ENCODE measurements around the gene PACRG. TPM values are rescaled to one million over a fixed set of nuclear protein-coding genes. Genes with fewer than 3 reads are reported as not detected.

The PACRG gene
- total RNA-seq, 2 donors from 2014 or later: 1.7 TPM; not detected in 1

DNA sequence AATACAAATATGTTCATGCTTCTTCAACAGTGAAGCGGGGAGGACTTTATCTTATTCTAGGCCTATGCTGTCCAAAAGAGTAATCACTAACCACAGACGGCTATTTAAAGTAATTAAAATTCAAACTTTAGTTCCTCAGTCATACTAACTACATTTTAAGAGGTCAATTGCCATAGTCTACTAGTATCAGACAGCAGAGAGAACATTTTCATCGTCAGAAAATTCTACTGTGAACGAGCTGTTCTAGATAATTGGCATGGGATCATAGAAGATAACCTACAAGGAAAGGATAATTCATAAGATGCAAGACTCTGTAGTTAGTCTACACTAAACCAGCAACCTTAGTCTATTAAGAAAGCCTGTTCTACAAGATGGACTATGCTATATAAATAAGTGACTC is 44.6 kb upstream of the PACRG start:
- TF ChIP-seq, protein P1, sequence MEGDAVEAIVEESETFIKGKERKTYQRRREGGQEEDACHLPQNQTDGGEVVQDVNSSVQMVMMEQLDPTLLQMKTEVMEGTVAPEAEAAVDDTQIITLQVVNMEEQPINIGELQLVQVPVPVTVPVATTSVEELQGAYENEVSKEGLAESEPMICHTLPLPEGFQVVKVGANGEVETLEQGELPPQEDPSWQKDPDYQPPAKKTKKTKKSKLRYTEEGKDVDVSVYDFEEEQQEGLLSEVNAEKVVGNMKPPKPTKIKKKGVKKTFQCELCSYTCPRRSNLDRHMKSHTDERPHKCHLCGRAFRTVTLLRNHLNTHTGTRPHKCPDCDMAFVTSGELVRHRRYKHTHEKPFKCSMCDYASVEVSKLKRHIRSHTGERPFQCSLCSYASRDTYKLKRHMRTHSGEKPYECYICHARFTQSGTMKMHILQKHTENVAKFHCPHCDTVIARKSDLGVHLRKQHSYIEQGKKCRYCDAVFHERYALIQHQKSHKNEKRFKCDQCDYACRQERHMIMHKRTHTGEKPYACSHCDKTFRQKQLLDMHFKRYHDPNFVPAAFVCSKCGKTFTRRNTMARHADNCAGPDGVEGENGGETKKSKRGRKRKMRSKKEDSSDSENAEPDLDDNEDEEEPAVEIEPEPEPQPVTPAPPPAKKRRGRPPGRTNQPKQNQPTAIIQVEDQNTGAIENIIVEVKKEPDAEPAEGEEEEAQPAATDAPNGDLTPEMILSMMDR (IDR thresholded peaks at IDR 0.05): no peak
- no peak overlapping the region for H3K27ac ChIP-seq
- H3K9me3 ChIP-seq: no peaks in the 10 kb centered on the region
- H3K36me3 ChIP-seq: no peaks in the 10 kb centered on the region
- H3K27me3 ChIP-seq: no peaks in the 10 kb centered on the region
- H3K4me1 ChIP-seq: no peaks in the 10 kb centered on the region
- no peak overlapping the region for H3K9ac ChIP-seq (ENCODE audit: low read depth in 2 of 2, low read length in 2 of 2)
- intact Hi-C loops (cut with DNase I): no loop called here
- DNase-seq: no peak
- H3K4me3 ChIP-seq: no peak overlapping the region

DNA sequence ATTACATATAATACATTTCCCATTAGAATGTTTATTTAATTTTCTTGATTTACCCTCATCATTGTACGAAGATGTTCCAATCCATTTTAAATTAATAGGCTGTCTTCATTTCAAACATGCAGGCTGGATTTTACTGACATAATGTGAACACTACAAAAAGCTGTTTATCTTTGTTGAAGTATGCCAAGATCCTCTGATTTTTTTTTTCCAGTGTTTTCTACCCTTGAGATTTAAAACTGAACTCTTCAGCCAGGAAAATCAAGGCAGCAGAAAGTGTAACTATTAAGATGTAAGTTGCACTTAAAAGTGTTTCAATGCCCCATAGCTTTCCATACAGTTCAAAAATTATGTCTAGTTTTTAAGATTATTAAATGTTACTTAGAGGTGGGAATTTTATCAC is 43.7 kb upstream of the PACRG start:
- Histone ChIP-seq H3K27ac (no peak overlapping the region), H3K4me1 (no peaks in the 10 kb centered on the region), H3K4me3 (no peak overlapping the region), H3K9ac (ENCODE audit: low read depth in 2 of 2, low read length in 2 of 2) (no peak overlapping the region), H3K36me3 (no peaks in the 10 kb centered on the region), H3K9me3 (no peaks in the 10 kb centered on the region), H3K27me3 (no peaks in the 10 kb centered on the region)
- intact Hi-C loops (cut with DNase I): no loop called here
- TF ChIP-seq, protein P1 (IDR thresholded peaks at IDR 0.05): no peak
- DNase-seq: no peak

DNA sequence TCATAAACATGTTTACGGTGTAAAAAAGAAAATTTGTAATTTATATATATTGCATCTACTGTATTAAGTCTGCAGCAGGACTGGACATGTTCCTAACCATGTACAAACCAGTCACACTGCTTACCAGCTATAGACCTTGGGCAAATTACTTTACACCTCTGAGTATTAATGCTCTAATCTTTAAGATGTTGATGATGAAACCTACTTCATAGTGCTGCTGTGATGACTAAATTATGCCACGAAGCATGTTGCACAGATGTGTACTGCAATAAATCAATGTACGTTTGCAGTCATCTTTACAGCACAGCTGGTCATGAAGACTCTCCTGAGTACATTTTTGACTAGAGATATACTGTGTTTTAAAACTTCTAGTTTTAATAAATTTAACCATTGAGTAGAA is 42.8 kb upstream of the PACRG start:
- H3K9ac ChIP-seq (ENCODE audit: low read depth in 2 of 2, low read length in 2 of 2): no peak overlapping the region
- no peaks in the 10 kb centered on the region for H3K36me3 ChIP-seq
- H3K9me3 ChIP-seq: no peaks in the 10 kb centered on the region
- no peak for DNase-seq
- no peaks in the 10 kb centered on the region for H3K27me3 ChIP-seq
- H3K4me3 ChIP-seq: no peak overlapping the region
- H3K27ac ChIP-seq: no peak overlapping the region
- intact Hi-C loops (cut with DNase I): no loop called here
- H3K4me1 ChIP-seq: no peaks in the 10 kb centered on the region
- TF ChIP-seq, protein P1 (IDR thresholded peaks at IDR 0.05): no peak

DNA sequence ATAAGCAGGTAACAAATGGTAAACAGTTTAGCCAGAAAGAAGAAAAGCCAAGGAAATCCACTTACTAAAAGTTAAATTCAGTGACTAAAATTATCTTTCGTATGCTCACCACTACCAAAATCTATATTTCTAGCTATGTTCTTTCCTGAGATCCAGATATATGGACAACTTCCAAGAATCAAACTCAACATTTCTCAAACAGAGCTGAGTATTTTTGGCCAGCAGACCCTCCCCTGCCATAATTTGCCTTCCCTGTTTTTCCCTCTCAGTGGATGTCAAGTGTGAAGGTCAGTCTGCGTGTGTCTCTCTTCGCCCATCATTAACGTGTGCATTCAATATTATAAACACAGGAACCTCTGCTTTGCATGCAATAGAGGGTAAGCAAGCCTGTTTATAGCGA is 42.2 kb upstream of the PACRG start:
- no peak for DNase-seq
- H3K9ac ChIP-seq (ENCODE audit: low read depth in 2 of 2, low read length in 2 of 2): no peak overlapping the region
- no peaks in the 10 kb centered on the region for H3K4me1 ChIP-seq
- H3K27ac ChIP-seq: no peak overlapping the region
- H3K27me3 ChIP-seq: no peaks in the 10 kb centered on the region
- TF ChIP-seq, protein P1 (IDR thresholded peaks at IDR 0.05): no peak
- H3K4me3 ChIP-seq: no peak overlapping the region
- H3K36me3 ChIP-seq: no peaks in the 10 kb centered on the region
- H3K9me3 ChIP-seq: no peaks in the 10 kb centered on the region
- intact Hi-C loops (cut with DNase I): no loop called here

DNA sequence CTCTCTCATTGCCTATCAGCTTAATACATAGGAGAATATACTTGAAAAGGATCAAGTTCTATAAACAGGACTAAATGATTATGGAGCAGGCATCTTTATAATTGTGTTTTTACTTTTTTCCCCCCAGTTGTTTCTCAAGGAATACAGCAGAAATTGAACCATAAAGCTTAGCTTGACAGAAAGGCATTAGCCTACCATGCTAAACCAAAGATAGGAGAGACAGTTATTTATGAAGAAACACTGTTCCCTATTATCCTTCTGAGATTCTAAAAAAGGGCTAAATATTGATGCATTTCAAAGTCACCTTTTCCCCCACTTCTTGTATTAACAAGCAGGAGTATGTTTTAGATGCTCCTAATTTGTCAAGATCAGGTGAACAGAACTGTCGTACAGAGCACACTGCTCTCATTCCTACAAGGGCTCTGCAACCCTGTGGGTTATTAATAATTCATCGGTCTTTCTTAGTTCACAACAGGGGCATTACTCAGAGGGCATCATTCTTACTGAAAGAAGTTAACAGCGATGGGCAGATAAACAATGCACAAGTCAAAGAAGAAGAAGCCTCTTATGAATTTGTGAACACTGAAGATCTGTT is 38.9 kb upstream of the PACRG start:
- no peak for DNase-seq
- TF ChIP-seq, protein P1 (IDR thresholded peaks at IDR 0.05): no peak
- intact Hi-C loops (cut with DNase I): no loop called here
- H3K27me3 ChIP-seq: no peaks in the 10 kb centered on the region
- H3K9ac ChIP-seq (ENCODE audit: low read depth in 2 of 2, low read length in 2 of 2): no peak overlapping the region
- H3K9me3 ChIP-seq: no peaks in the 10 kb centered on the region
- H3K4me1 ChIP-seq: no peaks in the 10 kb centered on the region
- no peak overlapping the region for H3K27ac ChIP-seq
- no peak overlapping the region for H3K4me3 ChIP-seq
- H3K36me3 ChIP-seq: no peaks in the 10 kb centered on the region
